HL-60/S4 treated with retinoic acid at 250 ng/mL for 4 days and 3 days (cell line): ENCODE results near the gene CPVL.
"Not testable (repeated sequence)": the region's sequence is repeated elsewhere in the genome, so short reads cannot be mapped to it uniquely, and the experiment has no call there.

ENCODE experiments used
- in situ Hi-C: fragments of 300-500 bp; cut with MboI; formaldehyde crosslinking; loops from 2 replicates; pipeline ENCODE4 v1.7.0; 2022; ENCODE audit warnings: low sequenced_read_pairs

CPVL gene

DNA sequence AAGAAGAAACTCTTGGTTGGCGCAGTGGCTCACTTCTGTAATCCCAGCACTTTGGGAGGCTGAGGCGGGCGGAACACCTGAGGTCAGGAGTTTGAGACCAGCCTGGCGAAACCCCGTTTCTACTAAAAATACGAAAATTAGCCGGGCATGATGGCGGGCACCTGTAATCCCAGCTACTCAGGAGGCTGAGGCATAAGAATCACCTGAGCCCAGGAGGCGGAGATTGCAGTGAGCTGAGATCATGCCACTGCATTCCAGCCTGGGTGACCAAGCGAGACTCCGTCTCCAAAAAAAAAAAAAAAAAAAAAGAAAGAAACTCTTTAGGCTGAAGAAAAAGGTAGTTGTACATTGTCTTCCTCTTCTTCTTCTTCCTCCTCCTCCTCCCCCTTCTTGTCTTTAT, 53.2 kb downstream of the CPVL start:
- in situ Hi-C loops = not testable (repeated sequence)

DNA sequence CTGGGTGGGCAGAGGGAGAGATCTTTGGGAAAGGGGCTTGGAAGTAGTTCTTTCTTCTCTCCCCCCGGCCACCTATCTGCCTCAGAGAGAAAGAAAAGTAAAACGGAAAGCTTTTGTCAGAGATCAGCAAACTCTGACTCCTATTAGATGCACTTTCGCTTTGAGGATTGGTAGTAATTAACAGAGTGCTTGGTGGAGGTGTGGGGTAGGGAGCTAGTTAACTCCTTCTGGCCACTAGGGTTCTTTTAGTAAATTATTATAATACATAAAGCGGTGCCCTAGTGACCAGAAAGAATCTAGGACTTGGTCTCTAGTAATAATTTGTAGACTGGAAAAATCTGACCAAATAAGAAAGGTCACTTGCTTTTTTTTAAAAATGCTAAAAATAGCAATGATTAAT, 54.6 kb downstream of the CPVL start:
- in situ Hi-C loops = no loop called here

DNA sequence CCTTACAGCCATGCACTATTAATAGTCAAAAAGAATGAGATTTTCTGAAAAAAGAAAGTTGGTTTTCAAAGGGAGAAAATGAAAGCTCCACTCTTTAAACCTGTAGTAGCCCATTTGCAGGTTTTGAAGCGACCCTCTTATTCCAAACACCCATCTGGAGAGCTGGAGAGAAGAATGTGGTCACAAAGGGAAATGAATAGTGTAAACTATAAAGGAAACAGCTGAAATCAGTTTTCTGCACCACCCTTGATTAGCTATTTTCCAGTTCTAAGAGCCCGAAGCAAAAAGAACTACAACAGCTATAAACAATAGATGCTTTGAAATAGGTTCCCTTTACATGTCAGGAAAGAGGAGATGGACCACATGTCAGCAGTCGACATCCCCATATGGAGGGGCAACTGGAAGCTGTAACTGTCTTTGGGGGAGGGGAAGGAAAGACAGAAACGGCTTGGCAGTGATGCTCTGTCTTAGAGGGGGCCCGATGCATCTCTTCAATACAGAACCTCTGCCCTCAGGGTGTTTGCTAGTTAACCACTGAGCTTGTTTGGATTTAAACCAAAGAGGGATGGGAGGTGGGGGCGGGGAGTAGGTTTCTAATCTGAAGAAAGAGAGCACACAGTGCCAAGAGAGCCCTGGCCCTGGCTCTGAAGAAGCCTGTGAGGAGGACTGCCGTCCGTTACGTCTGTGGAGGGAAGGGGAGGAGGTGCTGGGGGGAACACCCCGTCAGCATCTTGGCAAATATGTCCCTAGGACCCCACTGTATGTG, 55.3 kb downstream of the CPVL start:
- in situ Hi-C loops = no loop called here

DNA sequence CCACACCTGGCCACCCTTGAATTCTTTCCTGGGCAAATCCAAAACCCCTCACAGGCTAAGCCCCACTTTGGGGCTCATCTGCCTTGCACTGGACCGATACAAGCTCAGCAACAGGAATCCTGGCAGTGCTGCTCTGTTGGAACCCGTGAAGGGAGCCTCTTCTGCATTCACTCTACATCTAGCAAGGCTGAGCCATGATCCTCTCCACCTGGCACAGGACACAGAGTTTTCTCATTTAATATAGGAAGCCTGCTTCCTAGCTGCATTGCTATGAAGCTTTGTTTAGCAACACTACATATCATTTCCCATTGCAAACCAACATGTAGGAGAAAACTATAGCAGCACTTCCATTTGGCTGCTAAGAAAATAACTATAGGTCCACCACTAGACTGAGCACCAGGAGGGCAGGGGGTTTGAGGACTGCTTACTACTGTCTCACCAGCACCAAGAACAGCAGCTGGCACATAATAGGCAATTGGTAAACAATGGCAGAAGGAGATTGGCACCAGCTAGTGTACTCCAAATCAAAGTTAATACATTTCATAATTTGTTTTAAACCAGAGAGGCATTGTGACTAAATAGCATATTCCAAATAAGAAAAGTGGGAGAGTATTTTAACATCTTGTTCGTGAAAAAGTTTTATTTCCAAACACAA, 56.1 kb downstream of the CPVL start:
- in situ Hi-C loops = no loop called here

DNA sequence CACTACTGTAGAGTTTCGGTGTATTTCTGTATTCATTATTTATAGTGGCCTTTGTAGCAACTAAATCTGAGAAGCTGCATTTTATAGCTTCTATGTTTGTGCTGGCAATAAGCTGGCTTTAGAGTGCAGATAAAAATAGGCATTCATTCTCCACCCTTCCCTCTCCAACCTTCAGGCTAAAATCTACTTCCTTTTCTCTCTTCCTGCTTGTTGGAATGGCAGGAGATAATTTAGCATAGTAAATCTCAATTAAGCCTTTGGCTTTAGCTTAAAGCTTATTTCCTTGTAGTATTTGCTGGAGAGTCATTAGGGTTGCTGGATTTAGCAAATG, 58.5 kb downstream of the CPVL start:
- in situ Hi-C loops = no loop called here

DNA sequence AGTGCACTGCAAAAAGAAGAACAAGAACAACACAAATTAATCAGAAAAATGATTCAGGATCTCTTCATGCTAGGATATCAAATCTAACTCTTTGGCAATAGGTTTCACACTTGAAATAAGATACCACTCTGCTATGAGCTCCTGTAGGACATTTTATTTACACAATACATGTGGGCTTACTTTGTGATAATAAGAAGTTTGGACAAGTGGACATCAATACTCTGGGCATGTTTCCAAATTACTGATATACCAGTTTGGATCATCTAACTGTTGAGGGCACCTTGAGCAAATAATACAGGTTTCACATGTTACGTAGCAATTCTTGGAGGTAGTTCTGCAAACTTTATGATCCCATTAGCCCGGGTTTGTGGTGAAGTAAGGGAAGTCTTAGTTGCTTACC, 59.8 kb downstream of the CPVL start:
- in situ Hi-C loops = no loop called here

DNA sequence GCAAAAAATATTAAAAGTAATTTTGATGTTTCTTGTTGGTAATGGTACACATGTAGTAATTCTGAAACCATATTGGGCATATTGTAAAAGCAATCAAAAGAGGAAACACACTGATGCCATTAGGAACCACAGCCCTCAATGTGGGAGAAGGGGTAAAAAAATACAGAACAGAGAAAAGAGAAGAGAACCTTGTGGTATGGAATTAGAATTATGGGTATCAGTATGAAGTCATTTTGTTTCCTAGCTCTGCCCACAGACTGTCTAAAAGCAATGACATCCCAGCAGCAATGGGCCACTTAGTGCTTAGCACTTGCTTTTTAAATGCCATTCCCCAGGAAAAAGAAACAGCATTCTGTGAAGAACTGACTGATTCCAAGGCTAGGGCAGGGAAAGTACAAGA, 61.5 kb downstream of the CPVL start:
- in situ Hi-C loops = no loop called here

DNA sequence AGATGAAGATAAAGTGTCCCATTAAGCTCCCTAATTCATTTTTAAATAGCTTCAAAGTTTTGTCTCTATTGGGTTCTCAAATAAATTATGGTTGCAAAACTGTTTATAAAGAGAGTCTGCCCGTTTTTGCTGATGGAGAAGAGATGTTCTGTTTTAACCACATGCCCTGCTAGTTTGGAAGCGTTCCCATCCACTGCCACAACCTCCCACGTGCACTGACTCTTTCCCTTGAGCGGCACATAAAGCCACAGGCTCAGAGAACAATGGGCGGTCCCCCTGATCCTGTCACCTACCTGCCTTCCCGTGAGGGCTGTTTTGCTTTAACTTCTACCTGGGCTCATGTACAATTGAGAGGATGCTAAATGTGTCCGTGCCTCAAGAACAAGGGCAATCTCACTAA, 65.5 kb downstream of the CPVL start:
- in situ Hi-C loops = no loop called here

DNA sequence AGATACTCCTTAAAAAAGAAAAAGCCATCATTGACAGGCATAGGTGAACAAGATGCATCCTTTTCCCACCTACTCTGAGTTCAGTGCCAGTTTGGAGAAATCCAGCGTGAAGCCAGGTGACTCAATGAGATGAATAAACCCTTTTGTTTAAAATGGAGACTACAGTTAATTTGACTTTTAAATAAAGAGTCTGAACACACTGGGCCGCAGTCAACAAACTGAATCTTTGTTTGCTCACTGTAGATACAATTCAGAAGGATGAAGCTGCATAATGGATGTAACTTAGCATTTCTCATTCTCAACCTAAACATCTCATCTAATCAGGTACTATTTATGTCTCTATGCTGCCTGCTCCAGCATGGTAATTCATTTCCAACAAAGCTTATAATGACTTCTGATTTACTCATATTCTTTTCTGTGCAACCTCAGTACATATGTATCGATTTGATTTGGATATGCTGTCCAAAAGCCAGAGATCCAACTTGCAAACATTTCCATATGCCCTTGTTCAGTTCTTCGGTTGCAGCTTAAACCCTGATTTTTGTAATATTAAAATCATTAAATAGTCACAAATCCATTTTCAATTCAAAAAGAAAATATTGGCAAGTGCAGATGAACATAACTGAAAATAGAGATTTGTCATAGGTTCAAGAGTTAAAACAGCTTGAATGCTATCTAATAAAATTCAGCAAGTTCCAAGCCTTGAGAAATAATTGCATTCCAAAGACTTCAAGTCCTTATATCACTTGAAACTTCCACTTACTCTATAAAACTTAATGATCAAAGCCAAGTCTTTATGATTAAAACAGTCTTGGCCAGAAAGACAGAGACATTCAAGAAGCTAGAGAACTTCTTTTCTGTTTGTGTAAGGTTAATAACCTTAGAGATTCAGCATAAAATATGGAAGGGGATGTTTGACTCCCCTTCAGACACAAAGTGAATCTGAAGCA, 67.8 kb downstream of the CPVL start:
- in situ Hi-C loops = no loop called here

DNA sequence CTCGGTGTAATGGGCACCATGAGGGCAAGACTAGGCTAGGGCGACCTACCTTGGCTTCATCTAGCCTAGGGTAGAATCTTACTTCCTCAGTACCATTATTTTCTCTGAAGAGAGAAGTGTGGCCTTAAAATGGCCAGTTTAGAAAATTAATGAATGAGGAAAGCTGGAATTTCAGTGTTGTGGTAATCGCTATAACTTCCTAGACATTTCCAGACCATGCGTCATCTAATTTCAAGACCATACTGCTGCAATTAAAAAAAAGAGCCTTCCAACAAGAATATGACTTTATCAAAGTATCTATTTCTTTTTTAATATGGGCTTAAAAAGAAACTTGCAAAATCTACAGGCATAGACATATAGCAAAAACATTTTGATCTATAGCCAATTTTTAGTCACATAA, 68.5 kb downstream of the CPVL start:
- in situ Hi-C loops = no loop called here

DNA sequence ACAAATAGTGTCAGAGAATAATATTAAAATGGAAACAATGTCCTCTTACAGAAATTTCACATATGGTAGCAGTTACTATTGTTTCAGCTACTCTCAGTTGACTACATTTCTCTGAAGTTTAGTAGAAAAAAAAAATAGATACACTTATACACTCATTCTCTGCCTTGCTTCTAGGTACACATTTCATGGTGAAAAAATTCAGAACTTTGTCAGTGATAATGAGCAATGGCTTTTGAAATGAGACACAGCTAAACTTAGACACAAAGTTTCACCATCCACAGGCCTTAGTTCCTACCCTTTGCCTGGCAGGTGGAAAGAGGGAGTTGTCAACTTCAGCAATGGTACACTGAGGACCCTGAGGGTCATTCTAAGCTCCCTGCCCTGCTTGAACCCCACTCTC, 69.2 kb downstream of the CPVL start:
- in situ Hi-C loops = no loop called here

DNA sequence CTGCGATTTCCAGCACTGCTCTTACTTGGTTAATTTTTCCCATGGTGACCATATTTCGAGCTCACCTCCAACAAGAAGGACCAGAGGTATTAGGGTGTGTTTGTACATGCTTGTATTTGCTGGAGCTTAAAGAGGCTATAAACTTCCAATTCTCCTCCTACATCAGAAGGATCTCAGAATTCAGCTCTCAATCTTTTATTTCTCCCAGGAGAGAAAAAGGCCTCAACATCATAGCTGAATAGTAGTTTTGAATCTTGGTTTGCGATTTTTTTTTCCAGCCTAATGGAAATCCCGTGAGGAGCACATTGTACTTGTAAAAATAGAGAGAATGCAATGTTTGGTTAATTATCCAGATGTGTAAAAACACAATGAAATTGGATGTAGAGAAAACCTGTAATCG, 69.7 kb downstream of the CPVL start:
- in situ Hi-C loops = no loop called here

DNA sequence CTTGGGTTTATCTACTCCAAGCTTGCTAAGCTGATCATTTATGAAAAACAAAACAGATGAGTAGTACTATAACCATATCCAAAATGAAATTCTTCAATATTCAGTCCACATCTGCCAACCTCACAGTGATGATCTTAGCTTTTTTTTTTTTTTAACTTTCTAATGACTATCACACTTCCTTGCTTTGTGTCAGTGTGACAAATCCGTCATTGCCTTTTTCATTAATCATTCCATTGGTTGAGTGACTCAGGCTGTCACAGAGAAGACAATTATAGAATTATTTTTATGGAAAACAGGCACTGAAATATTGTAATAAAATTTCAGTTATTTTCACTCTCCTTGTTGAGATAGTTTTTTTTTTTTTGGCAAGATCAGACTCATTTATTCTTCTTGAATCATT, 70.7 kb downstream of the CPVL start:
- in situ Hi-C loops = no loop called here

DNA sequence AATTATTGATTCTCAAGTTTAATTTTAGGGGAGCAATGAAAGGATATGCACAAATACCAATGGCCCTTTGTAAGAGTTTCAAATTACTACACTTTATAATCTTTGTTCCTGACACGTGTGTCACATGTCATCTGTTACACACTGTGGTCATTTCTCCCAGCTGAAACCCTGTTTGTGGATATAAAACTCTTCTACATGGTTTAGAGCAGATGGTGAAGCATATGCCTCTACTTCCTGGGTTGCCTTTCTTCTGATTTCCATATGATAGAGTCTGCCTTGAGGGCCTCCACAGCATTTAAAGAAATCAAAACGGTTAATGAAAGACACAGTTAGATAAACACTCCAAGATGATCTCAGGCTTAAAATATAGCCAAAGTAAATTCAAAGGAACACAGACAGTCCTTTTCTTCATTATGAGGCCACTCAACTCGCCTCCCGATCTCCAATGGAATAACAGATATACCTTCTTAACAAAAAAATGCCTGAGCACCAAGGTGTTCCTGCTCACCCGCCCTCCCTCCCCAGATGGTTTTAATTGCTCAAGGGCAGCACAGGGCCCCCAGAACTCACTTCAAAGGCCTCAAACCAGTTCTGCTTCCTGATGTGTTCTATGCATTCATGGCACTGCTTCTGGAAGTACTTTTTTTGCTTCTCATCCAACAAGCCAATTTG, 75.0 kb downstream of the CPVL start:
- in situ Hi-C loops = no loop called here

DNA sequence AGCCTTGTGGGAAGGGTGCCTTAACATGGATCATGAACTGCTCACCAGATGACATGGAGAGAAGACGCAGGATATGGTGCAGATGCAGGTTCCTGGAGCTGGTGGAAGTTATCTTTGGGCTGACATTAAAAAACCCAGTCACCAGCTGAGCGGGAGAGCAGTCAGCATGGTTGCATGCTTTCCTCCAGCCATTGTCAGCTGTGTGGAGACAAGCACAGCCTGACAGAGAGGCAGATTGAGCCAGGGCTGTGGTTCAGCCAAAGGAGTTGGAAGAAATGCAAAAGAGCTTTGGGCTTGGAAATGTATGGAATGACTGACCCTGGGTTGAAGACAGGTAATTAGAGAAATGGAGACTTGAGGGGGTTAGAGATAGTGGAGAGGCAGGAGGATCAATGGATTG, 79.7 kb downstream of the CPVL start:
- in situ Hi-C loops = no loop called here

DNA sequence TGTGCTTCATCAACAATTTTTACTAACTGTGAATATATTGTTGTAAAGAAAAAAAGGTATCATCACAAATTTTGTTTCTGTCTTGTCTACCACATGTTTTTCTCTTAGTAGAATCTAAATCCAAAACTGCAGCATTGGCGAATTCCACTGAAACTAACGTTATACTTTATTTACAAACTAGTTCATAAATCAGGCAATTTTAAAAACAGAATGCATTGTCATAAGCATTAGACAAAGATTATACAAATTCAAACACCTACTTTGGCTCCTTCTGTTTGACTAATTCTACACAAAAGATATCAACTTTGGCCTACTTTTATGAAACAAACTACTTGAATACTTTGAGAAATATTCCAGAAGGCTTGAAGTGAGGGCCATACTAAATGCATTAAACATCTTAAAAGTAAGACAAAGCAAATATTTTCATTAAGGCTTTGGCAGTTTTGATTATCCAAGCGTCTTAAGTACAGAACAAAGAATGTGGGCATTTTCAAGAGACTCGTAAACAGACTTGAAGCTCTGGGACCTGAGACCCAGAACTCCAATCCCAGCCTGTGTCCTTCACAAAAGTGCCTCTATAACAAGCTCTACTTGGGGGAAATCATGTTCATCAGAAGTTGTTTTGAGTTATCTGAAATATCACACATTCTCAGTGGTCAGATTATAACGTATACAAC, 81.0 kb downstream of the CPVL start:
- in situ Hi-C loops = no loop called here

DNA sequence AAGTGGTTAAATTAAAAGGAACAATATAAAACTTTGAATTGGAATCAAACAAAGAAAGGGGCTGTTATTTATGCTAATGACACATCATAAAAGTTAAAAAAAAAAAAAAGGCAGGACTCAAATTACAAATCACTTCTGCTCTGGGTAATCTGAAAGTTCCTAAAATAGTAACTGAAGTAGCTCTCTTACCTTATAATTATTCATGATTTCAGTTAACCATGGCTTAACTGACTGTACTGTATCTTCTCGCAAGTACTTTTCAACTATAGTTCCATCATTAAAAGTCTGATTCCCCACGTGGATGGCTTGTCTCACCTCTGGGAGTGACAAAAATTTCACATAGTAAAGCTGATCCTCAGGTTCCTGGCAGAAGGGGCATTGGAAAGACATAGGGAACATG, 82.5 kb downstream of the CPVL start:
- in situ Hi-C loops = no loop called here

DNA sequence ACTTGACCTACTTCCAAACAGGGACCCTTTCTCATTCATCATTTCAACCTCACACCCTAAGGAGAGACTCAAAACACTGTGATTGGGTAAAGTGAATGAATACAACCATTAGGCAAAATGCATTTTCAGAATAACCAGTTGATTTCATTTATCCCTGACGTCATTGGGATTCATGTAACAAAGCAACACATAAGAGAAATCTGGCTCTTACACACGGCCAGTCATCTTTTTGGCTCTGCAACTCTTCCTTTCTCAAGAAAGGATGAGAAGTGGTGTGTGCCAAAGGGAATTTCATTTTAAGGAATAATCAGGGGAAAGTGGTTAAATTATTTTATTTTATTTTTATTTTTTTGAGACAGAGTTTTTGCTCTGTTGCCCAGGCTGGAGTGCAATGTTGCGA, 83.1 kb downstream of the CPVL start:
- in situ Hi-C loops = no loop called here

DNA sequence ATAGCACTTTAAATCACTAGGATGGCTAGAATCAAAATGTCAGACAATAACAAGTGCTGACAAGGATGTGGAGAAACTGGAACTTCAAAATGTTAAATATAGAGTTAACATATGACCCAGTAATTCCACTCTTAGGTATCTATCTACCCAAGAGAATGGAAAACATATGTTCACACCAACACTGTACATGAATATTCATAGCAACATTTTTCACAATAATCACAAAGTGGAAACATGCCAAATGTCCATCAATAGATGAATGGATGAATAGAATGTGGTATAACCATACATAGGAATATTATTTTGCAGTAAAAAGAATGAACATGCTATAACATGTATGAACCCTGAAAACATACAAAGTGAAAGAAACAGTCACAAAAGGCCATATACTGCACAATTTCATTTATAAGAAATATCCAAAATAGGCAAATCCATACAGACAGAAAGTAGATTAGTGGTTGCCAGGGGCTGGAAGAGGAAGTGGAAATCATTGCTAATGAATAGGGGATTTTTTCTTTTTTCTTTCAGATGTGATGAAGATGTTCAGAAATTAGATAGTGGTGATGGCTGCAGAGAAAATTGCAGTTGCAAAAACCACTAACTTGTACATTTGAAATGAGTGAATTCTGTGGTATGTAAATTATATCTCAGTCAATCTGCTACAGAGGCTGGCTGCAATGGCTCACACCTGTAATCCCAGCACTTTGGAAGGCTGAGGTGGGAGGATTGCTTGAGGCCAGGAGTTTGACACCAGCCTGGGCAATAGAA, 93.0 kb downstream of the CPVL start:
- in situ Hi-C loops = no loop called here

DNA sequence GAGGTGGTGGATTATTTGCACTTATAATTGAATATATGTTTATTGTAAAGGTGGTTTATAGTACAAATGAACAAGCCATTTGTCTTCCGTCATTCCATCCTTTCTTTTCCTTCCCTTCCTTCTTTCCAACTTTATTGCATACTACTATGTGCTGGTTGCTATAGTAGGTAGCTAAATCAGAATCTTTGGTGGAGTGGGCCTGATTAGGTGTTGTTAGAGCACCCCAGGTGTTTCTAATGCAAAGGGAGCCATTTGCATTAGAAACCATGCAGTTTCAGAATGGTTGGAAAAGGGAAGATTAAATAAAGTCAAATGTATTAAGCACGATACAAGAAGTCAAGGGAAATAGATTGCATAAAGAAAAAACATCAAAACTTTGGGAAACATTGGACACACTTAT, 99.4 kb downstream of the CPVL start:
- in situ Hi-C loops = no loop called here
